ENCODE data around the gene FAM50B. TPM values are rescaled to one million over a fixed set of nuclear protein-coding genes. Genes with fewer than 3 reads are reported as not detected.

Gene FAM50B
- total and polyA plus RNA-seq, 2 of the 4 experiments (the other 2 are of a cell fraction): 4.1 to 7.4 TPM

DNA sequence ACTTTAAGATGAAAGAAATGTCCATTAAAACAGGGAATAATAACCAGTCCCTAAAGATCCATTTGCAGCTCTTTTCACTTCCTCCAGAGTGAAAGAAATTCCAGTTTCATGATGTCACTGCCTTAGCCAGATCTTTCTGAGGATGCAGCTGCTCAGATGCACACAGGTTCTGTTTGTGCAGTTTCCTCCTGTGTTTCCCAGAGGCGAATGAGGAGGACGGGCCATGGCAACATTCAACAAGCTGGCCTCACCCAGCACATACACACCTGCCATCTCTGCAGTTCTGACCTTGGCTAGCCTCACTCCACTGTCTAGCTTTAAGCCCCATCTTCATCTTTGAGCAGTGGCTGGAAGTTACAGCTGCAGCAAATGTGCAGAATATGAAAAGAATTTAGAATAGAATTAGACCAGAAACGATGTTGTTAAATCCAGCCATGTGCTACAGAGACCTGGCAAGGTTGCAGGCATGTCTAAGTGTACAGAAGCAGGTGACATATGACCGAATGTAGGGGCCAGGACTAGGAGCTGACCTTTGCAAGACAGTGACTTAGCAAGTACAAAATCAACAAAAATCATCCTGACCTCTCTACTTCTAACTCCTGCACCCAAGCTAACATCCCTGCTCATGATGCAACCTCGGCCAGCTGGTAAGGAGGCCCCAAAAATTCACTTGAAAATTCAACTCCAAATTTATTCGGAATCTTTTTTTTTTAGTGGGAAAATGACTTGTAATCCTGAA is 35.0 kb downstream of the FAM50B start:
- Histone ChIP-seq H3K27me3 (ENCODE audit: control insufficient read depth, insufficient read depth, low read length) (no peaks in the 10 kb centered on the region), H2AFZ (replicated peaks; ENCODE audit: low read length, poor library complexity) (peak overlapping the region; percentile 85), H3K4me2 (ENCODE audit: low read depth, low read length) (peak overlapping the region; percentile 44), H4K8ac (ENCODE audit: low read depth in 2 of 2, low read length in 2 of 2) (peak overlapping the region in 1 of 2 experiments; percentile 49; a peak in 2 of 4 replicates), H3K9me3 (ENCODE audit: control insufficient read depth, insufficient read depth, low read length) (no peaks in the 10 kb centered on the region), H3K79me1 (ENCODE audit: low read depth in 1 of 2, low read length in 2 of 2) (no peaks in the 10 kb centered on the region), H3K9me1 (ENCODE audit: insufficient read depth, low read length) (no peaks in the 10 kb centered on the region), H2AK5ac (ENCODE audit: low read depth, low read length) (0 out of 2 replicates have a peak overlapping the region, but pooled peaks have one; percentile 69), H2BK120ac (ENCODE audit: low read depth, low read length) (peak overlapping the region; percentile 79), H3K27ac (ENCODE audit: insufficient read depth, low read length) (peak overlapping the region; percentile 31; the same call in 1 of the 2 replicates), H3K23ac (ENCODE audit: low read depth, low read length) (peak overlapping the region; percentile 17; the same call in 1 of the 2 replicates), H4K91ac (ENCODE audit: insufficient read depth, low read depth, low read length) (peak overlapping the region; percentile 29; the same call in 1 of the 2 replicates), H3K36me3 (ENCODE audit: control insufficient read depth, insufficient read depth, low read length) (no peaks in the 10 kb centered on the region), H2BK20ac (ENCODE audit: low read depth, low read length) (peak overlapping the region; percentile 84; the same call in 1 of the 2 replicates), H3K56ac (ENCODE audit: extremely low read depth, insufficient read depth, low read length) (no peak overlapping the region), H4K20me1 (ENCODE audit: insufficient read depth, low read length) (no peaks in the 10 kb centered on the region; the same call in 1 of the 2 replicates), H3K4ac (ENCODE audit: low read depth, low read length) (peak overlapping the region; percentile 65), H3K18ac (ENCODE audit: low read depth, low read length) (peak overlapping the region; percentile 26; the same call in 1 of the 2 replicates), H3K9ac (ENCODE audit: low read depth, low read length) (no peak overlapping the region), H2AK9ac (replicated peaks; ENCODE audit: low read depth, low read length, poor library complexity) (peak overlapping the region; percentile 66), H3K14ac (replicated peaks; ENCODE audit: low read depth, low read length) (0 out of 2 replicates have a peak overlapping the region, but pooled peaks have one; percentile 30), H2BK15ac (ENCODE audit: low read depth, low read length) (peak overlapping the region; percentile 35; the same call in 1 of the 3 replicates), H4K5ac (ENCODE audit: low read depth, low read length) (no peak overlapping the region), H3K4me3 (ENCODE audit: insufficient read depth, low read depth, low read length) (no peak overlapping the region), H3K4me1 (ENCODE audit: control insufficient read depth, insufficient read depth, low read length) (peaks cover 8% of the 10 kb centered on the region), H2BK5ac (ENCODE audit: low read depth, low read length, poor library complexity, severe bottlenecking) (peak overlapping the region; percentile 49)
- no TSS peak for BruUV-seq (replicated peaks)
- CTCF ChIA-PET: interaction anchor here (0.9 to 1.7 kb wide), 6 partner anchors 11 to 136 kb away, joined by 3 to 7 read pairs (median 4); partner anchors contain the start of gene FAM50B
- ATAC-seq (ENCODE audit: low read depth) (peak; percentile 89), DNase-seq (peak; percentile 83)
- TF ChIP-seq, protein P1, sequence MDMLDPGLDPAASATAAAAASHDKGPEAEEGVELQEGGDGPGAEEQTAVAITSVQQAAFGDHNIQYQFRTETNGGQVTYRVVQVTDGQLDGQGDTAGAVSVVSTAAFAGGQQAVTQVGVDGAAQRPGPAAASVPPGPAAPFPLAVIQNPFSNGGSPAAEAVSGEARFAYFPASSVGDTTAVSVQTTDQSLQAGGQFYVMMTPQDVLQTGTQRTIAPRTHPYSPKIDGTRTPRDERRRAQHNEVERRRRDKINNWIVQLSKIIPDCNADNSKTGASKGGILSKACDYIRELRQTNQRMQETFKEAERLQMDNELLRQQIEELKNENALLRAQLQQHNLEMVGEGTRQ (IDR thresholded peaks at IDR 0.05; ENCODE audit: low read depth, low read length): no peak
- TF ChIP-seq BHLHE40 (IDR thresholded peaks at IDR 0.05; ENCODE audit: low read depth, low read length) (no peak), SMC3 (IDR thresholded peaks at IDR 0.05; ENCODE audit: low read depth, low read length) (no peak), CHD1 (IDR thresholded peaks at IDR 0.05; ENCODE audit: low read depth, low read length) (no peak), CEBPB (IDR thresholded peaks at IDR 0.05; ENCODE audit: low read depth, low read length) (no peak), NFE2L2 (IDR thresholded peaks at IDR 0.05; ENCODE audit: low read depth, low read length) (no peak)
- TF ChIP-seq, protein P2, sequence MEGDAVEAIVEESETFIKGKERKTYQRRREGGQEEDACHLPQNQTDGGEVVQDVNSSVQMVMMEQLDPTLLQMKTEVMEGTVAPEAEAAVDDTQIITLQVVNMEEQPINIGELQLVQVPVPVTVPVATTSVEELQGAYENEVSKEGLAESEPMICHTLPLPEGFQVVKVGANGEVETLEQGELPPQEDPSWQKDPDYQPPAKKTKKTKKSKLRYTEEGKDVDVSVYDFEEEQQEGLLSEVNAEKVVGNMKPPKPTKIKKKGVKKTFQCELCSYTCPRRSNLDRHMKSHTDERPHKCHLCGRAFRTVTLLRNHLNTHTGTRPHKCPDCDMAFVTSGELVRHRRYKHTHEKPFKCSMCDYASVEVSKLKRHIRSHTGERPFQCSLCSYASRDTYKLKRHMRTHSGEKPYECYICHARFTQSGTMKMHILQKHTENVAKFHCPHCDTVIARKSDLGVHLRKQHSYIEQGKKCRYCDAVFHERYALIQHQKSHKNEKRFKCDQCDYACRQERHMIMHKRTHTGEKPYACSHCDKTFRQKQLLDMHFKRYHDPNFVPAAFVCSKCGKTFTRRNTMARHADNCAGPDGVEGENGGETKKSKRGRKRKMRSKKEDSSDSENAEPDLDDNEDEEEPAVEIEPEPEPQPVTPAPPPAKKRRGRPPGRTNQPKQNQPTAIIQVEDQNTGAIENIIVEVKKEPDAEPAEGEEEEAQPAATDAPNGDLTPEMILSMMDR (conservative IDR thresholded peaks at IDR 0.05; ENCODE audit: low read depth, low read length): no peak
- TF ChIP-seq, protein P3, sequence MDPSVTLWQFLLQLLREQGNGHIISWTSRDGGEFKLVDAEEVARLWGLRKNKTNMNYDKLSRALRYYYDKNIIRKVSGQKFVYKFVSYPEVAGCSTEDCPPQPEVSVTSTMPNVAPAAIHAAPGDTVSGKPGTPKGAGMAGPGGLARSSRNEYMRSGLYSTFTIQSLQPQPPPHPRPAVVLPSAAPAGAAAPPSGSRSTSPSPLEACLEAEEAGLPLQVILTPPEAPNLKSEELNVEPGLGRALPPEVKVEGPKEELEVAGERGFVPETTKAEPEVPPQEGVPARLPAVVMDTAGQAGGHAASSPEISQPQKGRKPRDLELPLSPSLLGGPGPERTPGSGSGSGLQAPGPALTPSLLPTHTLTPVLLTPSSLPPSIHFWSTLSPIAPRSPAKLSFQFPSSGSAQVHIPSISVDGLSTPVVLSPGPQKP (IDR thresholded peaks at IDR 0.05; ENCODE audit: borderline replicate concordance, low read depth, low read length): no peak
- POLR2A ChIA-PET (ENCODE audit: unreplicated experiment): interaction anchor here (0.6 to 0.7 kb wide), 2 partner anchors 104 to 160 kb away, joined by 4 read pairs; no protein-coding TSS in a partner anchor
- dilution Hi-C loops (cut with HindIII; ENCODE audit: low sequenced_read_pairs, unreplicated experiment): no loop called here
- in situ Hi-C loops (cut with MboI; ENCODE audit: low sequenced_read_pairs): loop anchor here (10.0 kb wide), 1 partner anchor 139 kb away; no protein-coding TSS in a partner anchor
- intact Hi-C loops (cut with micrococcal nuclease): no loop called here
- 0% methylated on average over 1 of the region's 6 CpGs; no CpG with 5 or more reads in 1 of the 2 experiments for WGBS, 2 experiments (ENCODE audit: extremely low coverage in 2 of 2, insufficient read length in 1 of 2)

Measured in IMR-90 (cell line).